ENCODE results near the gene FSD1L.
"Not testable (repeated sequence)": the region's sequence is repeated elsewhere in the genome, so short reads cannot be mapped to it uniquely, and the experiment has no call there.

FSD1L gene

GRCh38 chr9:105520992-105521391 is 73.2 kb downstream of the FSD1L start:
- H3K9ac ChIP-seq (ENCODE audit: low read length); H3K9me3 ChIP-seq (ENCODE audit: control insufficient read depth, low read length); DNase-seq (ENCODE audit: low read depth); H3K4me1 ChIP-seq (ENCODE audit: control insufficient read depth, insufficient read depth, low read length); H3K36me3 ChIP-seq (ENCODE audit: control insufficient read depth, insufficient read depth, low read length, severe bottlenecking); H3K4me3 ChIP-seq (ENCODE audit: low read length); H3K27me3 ChIP-seq (replicated peaks; ENCODE audit: control insufficient read depth, insufficient read depth, low read length): not testable (repeated sequence)

GRCh38 chr9:105522618-105523385 is 75.0 kb downstream of the FSD1L start:
- H3K4me3 ChIP-seq (ENCODE audit: low read length); H3K9me3 ChIP-seq (ENCODE audit: control insufficient read depth, low read length); DNase-seq (ENCODE audit: low read depth); H3K4me1 ChIP-seq (ENCODE audit: control insufficient read depth, insufficient read depth, low read length); H3K27me3 ChIP-seq (replicated peaks; ENCODE audit: control insufficient read depth, insufficient read depth, low read length); H3K9ac ChIP-seq (ENCODE audit: low read length); H3K36me3 ChIP-seq (ENCODE audit: control insufficient read depth, insufficient read depth, low read length, severe bottlenecking): not testable (repeated sequence)

GRCh38 chr9:105531530-105531929 is 83.7 kb downstream of the FSD1L start:
- peaks cover 9% of the 10 kb centered on the region for H3K36me3 ChIP-seq (ENCODE audit: control insufficient read depth, insufficient read depth, low read length, severe bottlenecking)
- no peak for DNase-seq (ENCODE audit: low read depth)
- H3K27me3 ChIP-seq (replicated peaks; ENCODE audit: control insufficient read depth, insufficient read depth, low read length) = no peaks in the 10 kb centered on the region
- H3K4me3 ChIP-seq (ENCODE audit: low read length) = peak overlapping the region; percentile 20
- H3K4me1 ChIP-seq (ENCODE audit: control insufficient read depth, insufficient read depth, low read length) = peaks cover 25% of the 10 kb centered on the region
- H3K9me3 ChIP-seq (ENCODE audit: control insufficient read depth, low read length) = peaks cover 3% of the 10 kb centered on the region
- H3K9ac ChIP-seq (ENCODE audit: low read length) = no peak overlapping the region

GRCh38 chr9:105535920-105536668 is 88.3 kb downstream of the FSD1L start:
- DNase-seq (ENCODE audit: low read depth) = peak; percentile 30
- peaks cover 9% of the 10 kb centered on the region for H3K36me3 ChIP-seq (ENCODE audit: control insufficient read depth, insufficient read depth, low read length, severe bottlenecking)
- H3K4me3 ChIP-seq (ENCODE audit: low read length) = no peak overlapping the region
- no peaks in the 10 kb centered on the region for H3K9me3 ChIP-seq (ENCODE audit: control insufficient read depth, low read length)
- no peaks in the 10 kb centered on the region for H3K27me3 ChIP-seq (replicated peaks; ENCODE audit: control insufficient read depth, insufficient read depth, low read length)
- H3K4me1 ChIP-seq (ENCODE audit: control insufficient read depth, insufficient read depth, low read length) = peaks cover 21% of the 10 kb centered on the region
- H3K9ac ChIP-seq (ENCODE audit: low read length) = no peak overlapping the region

- H3K9ac ChIP-seq (ENCODE audit: low read length) = no peak overlapping the region
- no peak overlapping the region for H3K4me3 ChIP-seq (ENCODE audit: low read length)
- H3K36me3 ChIP-seq (ENCODE audit: control insufficient read depth, insufficient read depth, low read length, severe bottlenecking) = peaks cover 9% of the 10 kb centered on the region
- H3K27me3 ChIP-seq (replicated peaks; ENCODE audit: control insufficient read depth, insufficient read depth, low read length) = no peaks in the 10 kb centered on the region
- no peak for DNase-seq (ENCODE audit: low read depth)
- H3K9me3 ChIP-seq (ENCODE audit: control insufficient read depth, low read length) = no peaks in the 10 kb centered on the region
- no peaks in the 10 kb centered on the region for H3K4me1 ChIP-seq (ENCODE audit: control insufficient read depth, insufficient read depth, low read length)
Observed at GRCh38 chr9:105539452-105539851, 91.6 kb downstream of the FSD1L start.

GRCh38 chr9:105541838-105542237 is 94.0 kb downstream of the FSD1L start:
- Histone ChIP-seq H3K36me3 (ENCODE audit: control insufficient read depth, insufficient read depth, low read length, severe bottlenecking) (no peaks in the 10 kb centered on the region), H3K27me3 (replicated peaks; ENCODE audit: control insufficient read depth, insufficient read depth, low read length) (no peaks in the 10 kb centered on the region), H3K9me3 (ENCODE audit: control insufficient read depth, low read length) (no peaks in the 10 kb centered on the region), H3K9ac (ENCODE audit: low read length) (no peak overlapping the region), H3K4me1 (ENCODE audit: control insufficient read depth, insufficient read depth, low read length) (no peaks in the 10 kb centered on the region), H3K4me3 (ENCODE audit: low read length) (no peak overlapping the region)
- DNase-seq (ENCODE audit: low read depth) = no peak

GRCh38 chr9:105554042-105554441 is 106.2 kb downstream of the FSD1L start:
- Histone ChIP-seq H3K4me3 (ENCODE audit: low read length) (no peak overlapping the region), H3K27me3 (replicated peaks; ENCODE audit: control insufficient read depth, insufficient read depth, low read length) (no peaks in the 10 kb centered on the region), H3K4me1 (ENCODE audit: control insufficient read depth, insufficient read depth, low read length) (peaks cover 7% of the 10 kb centered on the region), H3K36me3 (ENCODE audit: control insufficient read depth, insufficient read depth, low read length, severe bottlenecking) (no peaks in the 10 kb centered on the region), H3K9ac (ENCODE audit: low read length) (no peak overlapping the region), H3K9me3 (ENCODE audit: control insufficient read depth, low read length) (no peaks in the 10 kb centered on the region)
- DNase-seq (ENCODE audit: low read depth) = no peak

GRCh38 chr9:105557804-105558610 is 110.2 kb downstream of the FSD1L start, which contains the start of gene FKTN:
Gene FKTN, plus strand, starts transcription at chr9:105558131. Its CDS starts 16,902 bp downstream, at chr9:105575033.
- Histone ChIP-seq H3K36me3 (ENCODE audit: control insufficient read depth, insufficient read depth, low read length, severe bottlenecking) (no peaks in the 10 kb centered on the region), H3K9me3 (ENCODE audit: control insufficient read depth, low read length) (no peaks in the 10 kb centered on the region), H3K4me1 (ENCODE audit: control insufficient read depth, insufficient read depth, low read length) (peaks cover 8% of the 10 kb centered on the region), H3K9ac (ENCODE audit: low read length) (peak within 1 kb of the TSS; percentile 88), H3K27me3 (replicated peaks; ENCODE audit: control insufficient read depth, insufficient read depth, low read length) (no peaks in the 10 kb centered on the region), H3K4me3 (ENCODE audit: low read length) (peak within 1 kb of the TSS; percentile 98)
- peak; percentile 92 for DNase-seq (ENCODE audit: low read depth)

GRCh38 chr9:105572455-105572854 is 124.6 kb downstream of the FSD1L start:
- Histone ChIP-seq H3K27me3 (replicated peaks; ENCODE audit: control insufficient read depth, insufficient read depth, low read length) (no peaks in the 10 kb centered on the region), H3K9ac (ENCODE audit: low read length) (no peak overlapping the region), H3K4me1 (ENCODE audit: control insufficient read depth, insufficient read depth, low read length) (no peaks in the 10 kb centered on the region), H3K9me3 (ENCODE audit: control insufficient read depth, low read length) (peaks cover 6% of the 10 kb centered on the region), H3K4me3 (ENCODE audit: low read length) (no peak overlapping the region), H3K36me3 (ENCODE audit: control insufficient read depth, insufficient read depth, low read length, severe bottlenecking) (peaks cover 10% of the 10 kb centered on the region)
- DNase-seq (ENCODE audit: low read depth) = no peak

GRCh38 chr9:105579952-105580351 is 132.1 kb downstream of the FSD1L start:
- H3K9me3 ChIP-seq (ENCODE audit: control insufficient read depth, low read length); H3K4me3 ChIP-seq (ENCODE audit: low read length); H3K27me3 ChIP-seq (replicated peaks; ENCODE audit: control insufficient read depth, insufficient read depth, low read length); H3K36me3 ChIP-seq (ENCODE audit: control insufficient read depth, insufficient read depth, low read length, severe bottlenecking); DNase-seq (ENCODE audit: low read depth); H3K9ac ChIP-seq (ENCODE audit: low read length); H3K4me1 ChIP-seq (ENCODE audit: control insufficient read depth, insufficient read depth, low read length): not testable (repeated sequence)

GRCh38 chr9:105581550-105581949 is 133.7 kb downstream of the FSD1L start:
- H3K4me1 ChIP-seq (ENCODE audit: control insufficient read depth, insufficient read depth, low read length); DNase-seq (ENCODE audit: low read depth); H3K27me3 ChIP-seq (replicated peaks; ENCODE audit: control insufficient read depth, insufficient read depth, low read length); H3K36me3 ChIP-seq (ENCODE audit: control insufficient read depth, insufficient read depth, low read length, severe bottlenecking); H3K9me3 ChIP-seq (ENCODE audit: control insufficient read depth, low read length); H3K9ac ChIP-seq (ENCODE audit: low read length); H3K4me3 ChIP-seq (ENCODE audit: low read length): not testable (repeated sequence)

Data from adipocyte (in vitro differentiated cells).